ENCODE data around the gene EXT2. TPM values are rescaled to one million over a fixed set of nuclear protein-coding genes. Genes with fewer than 3 reads are reported as not detected.

The EXT2 gene
- total RNA-seq, 1 experiment from 2014 or later: 39.1 TPM

DNA sequence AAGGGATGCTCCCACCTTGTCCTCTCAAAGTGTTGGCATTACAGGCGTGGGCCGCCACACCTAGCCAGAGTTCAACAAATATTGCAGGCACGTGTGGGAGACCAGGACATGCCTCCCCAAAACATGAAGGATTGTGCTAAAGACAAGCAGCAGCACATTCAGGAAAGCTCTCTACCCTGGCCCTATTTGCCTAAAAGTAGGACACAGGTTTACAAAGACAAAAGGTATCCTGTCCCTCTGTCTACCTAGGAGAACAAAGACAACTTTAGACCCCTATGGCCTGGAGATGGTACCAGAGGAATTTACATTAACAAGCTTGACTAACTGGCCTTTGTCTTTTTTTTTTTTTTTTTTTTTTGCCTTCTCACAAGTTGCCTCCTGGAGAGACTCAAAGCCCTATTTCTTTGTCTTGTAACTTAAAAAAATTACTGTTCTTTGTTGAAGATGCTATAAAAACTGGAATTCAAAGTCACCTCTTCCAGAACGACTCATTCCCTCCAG is 30.3 kb upstream of the EXT2 start:
- DNase-seq (ENCODE audit: low spot score): no peak
- ATAC-seq: peak; percentile 49
- TF ChIP-seq SP1 (CRISPR knock-in tag; conservative IDR thresholded peaks at IDR 0.05) (no peak), ZNF121 (CRISPR knock-in tag; IDR thresholded peaks at IDR 0.05) (peak; percentile 17; the same call in 1 of the 2 replicates), RELA (CRISPR knock-in tag; IDR thresholded peaks at IDR 0.05; ENCODE audit: borderline replicate concordance) (no peak), MXD4 (CRISPR knock-in tag; IDR thresholded peaks at IDR 0.05; ENCODE audit: borderline replicate concordance) (no peak), ZNF232 (CRISPR knock-in tag; IDR thresholded peaks at IDR 0.05) (no peak), AR (CRISPR knock-in tag; IDR thresholded peaks at IDR 0.05) (no peak)
- TF ChIP-seq, protein P1, sequence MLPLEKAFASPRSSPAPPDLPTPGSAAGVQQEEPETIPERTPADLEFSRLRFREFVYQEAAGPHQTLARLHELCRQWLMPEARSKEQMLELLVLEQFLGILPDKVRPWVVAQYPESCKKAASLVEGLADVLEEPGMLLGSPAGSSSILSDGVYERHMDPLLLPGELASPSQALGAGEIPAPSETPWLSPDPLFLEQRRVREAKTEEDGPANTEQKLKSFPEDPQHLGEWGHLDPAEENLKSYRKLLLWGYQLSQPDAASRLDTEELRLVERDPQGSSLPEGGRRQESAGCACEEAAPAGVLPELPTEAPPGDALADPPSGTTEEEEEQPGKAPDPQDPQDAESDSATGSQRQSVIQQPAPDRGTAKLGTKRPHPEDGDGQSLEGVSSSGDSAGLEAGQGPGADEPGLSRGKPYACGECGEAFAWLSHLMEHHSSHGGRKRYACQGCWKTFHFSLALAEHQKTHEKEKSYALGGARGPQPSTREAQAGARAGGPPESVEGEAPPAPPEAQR (CRISPR knock-in tag; IDR thresholded peaks at IDR 0.05): no peak
- H3K36me3 Mint-ChIP-seq: no peaks in the 10 kb centered on the region
- peak overlapping the region; percentile 76 for H3K4me3 Mint-ChIP-seq
- no peaks in the 10 kb centered on the region for H3K9me3 Mint-ChIP-seq
- CTCF ChIA-PET: interaction anchor here (0.6 to 3.0 kb wide), 6 partner anchors 30 to 432 kb away, joined by 3 to 13 read pairs (median 6); partner anchors contain the start of gene EXT2
- peak overlapping the region; percentile 82; the same call in 1 of the 2 replicates for H3K27ac Mint-ChIP-seq
- H3K27me3 Mint-ChIP-seq (ENCODE audit: low read depth): peaks cover 10% of the 10 kb centered on the region
- peaks cover 33% of the 10 kb centered on the region for H3K4me1 Mint-ChIP-seq
- POLR2A ChIA-PET: interaction anchor here (0.6 kb wide), 2 partner anchors 77 to 536 kb away, joined by 4 to 7 read pairs; no protein-coding TSS in a partner anchor

GRCh38 chr11:44065841-44066731 is 29.4 kb upstream of the EXT2 start, which contains the start of gene ACCS:
Gene ACCS (plus strand): TSS chr11:44066270. CDS start chr11:44067628, 1,358 bp downstream.
- H3K36me3 Mint-ChIP-seq: no peaks in the 10 kb centered on the region
- H3K27ac Mint-ChIP-seq: peak within 1 kb of the TSS; percentile 82
- POLR2A ChIA-PET: interaction anchor here (0.5 to 0.6 kb wide), 2 partner anchors 8 to 273 kb away, joined by 3 to 4 read pairs; no protein-coding TSS in a partner anchor
- ATAC-seq (peak; percentile 87), DNase-seq (ENCODE audit: low spot score) (peak; percentile 88)
- CTCF ChIA-PET: interaction anchor here (0.7 to 3.0 kb wide), 11 partner anchors 11 to 176 kb away, joined by 3 to 13 read pairs (median 4); partner anchors contain the start of gene EXT2
- peaks cover 10% of the 10 kb centered on the region for H3K27me3 Mint-ChIP-seq (ENCODE audit: low read depth)
- no peaks in the 10 kb centered on the region for H3K9me3 Mint-ChIP-seq
- peak within 1 kb of the TSS; percentile 76 for H3K4me3 Mint-ChIP-seq
- peaks cover 33% of the 10 kb centered on the region for H3K4me1 Mint-ChIP-seq
- TF ChIP-seq KAT7 (CRISPR knock-in tag; IDR thresholded peaks at IDR 0.05; ENCODE audit: borderline replicate concordance): peak; percentile 94; the same call in 1 of the 2 replicates
- no peak for TF ChIP-seq CDX4 (CRISPR knock-in tag; IDR thresholded peaks at IDR 0.05; ENCODE audit: borderline replicate concordance)
- no peak for TF ChIP-seq OVOL2 (CRISPR knock-in tag; IDR thresholded peaks at IDR 0.05; ENCODE audit: borderline replicate concordance)
- no peak for TF ChIP-seq NR1H2 (CRISPR knock-in tag; IDR thresholded peaks at IDR 0.05)
- peak; percentile 64; the same call in 1 of the 2 replicates for TF ChIP-seq ETV6 (CRISPR knock-in tag; IDR thresholded peaks at IDR 0.05)
- TF ChIP-seq, protein P2, sequence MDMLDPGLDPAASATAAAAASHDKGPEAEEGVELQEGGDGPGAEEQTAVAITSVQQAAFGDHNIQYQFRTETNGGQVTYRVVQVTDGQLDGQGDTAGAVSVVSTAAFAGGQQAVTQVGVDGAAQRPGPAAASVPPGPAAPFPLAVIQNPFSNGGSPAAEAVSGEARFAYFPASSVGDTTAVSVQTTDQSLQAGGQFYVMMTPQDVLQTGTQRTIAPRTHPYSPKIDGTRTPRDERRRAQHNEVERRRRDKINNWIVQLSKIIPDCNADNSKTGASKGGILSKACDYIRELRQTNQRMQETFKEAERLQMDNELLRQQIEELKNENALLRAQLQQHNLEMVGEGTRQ (CRISPR knock-in tag; IDR thresholded peaks at IDR 0.05): peak; percentile 91
- TF ChIP-seq ZNF671 (CRISPR knock-in tag; IDR thresholded peaks at IDR 0.05): no peak; the same call in 1 of the 2 replicates
- no peak for TF ChIP-seq ELF4 (CRISPR knock-in tag; IDR thresholded peaks at IDR 0.05; ENCODE audit: low read depth)
- TF ChIP-seq JUN (CRISPR knock-in tag; IDR thresholded peaks at IDR 0.05): no peak
- no peak for TF ChIP-seq GABPB1 (CRISPR knock-in tag; IDR thresholded peaks at IDR 0.05)
- no peak for TF ChIP-seq TCF7 (CRISPR knock-in tag; IDR thresholded peaks at IDR 0.05; ENCODE audit: low read depth)
- TF ChIP-seq, protein P3, sequence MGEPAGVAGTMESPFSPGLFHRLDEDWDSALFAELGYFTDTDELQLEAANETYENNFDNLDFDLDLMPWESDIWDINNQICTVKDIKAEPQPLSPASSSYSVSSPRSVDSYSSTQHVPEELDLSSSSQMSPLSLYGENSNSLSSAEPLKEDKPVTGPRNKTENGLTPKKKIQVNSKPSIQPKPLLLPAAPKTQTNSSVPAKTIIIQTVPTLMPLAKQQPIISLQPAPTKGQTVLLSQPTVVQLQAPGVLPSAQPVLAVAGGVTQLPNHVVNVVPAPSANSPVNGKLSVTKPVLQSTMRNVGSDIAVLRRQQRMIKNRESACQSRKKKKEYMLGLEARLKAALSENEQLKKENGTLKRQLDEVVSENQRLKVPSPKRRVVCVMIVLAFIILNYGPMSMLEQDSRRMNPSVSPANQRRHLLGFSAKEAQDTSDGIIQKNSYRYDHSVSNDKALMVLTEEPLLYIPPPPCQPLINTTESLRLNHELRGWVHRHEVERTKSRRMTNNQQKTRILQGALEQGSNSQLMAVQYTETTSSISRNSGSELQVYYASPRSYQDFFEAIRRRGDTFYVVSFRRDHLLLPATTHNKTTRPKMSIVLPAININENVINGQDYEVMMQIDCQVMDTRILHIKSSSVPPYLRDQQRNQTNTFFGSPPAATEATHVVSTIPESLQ (CRISPR knock-in tag; IDR thresholded peaks at IDR 0.05): no peak
- no peak for TF ChIP-seq RORB (CRISPR knock-in tag; IDR thresholded peaks at IDR 0.05)
- TF ChIP-seq E2F4 (CRISPR knock-in tag; IDR thresholded peaks at IDR 0.05; ENCODE audit: borderline replicate concordance, low read depth): no peak
- TF ChIP-seq CREM (CRISPR knock-in tag; IDR thresholded peaks at IDR 0.05): peak; percentile 72; the same call in 1 of the 2 replicates
- TF ChIP-seq, protein P1 (CRISPR knock-in tag; IDR thresholded peaks at IDR 0.05): no peak
- TF ChIP-seq NFATC4 (CRISPR knock-in tag; IDR thresholded peaks at IDR 0.05): no peak

Measured in WTC11 (cell line).